Hematopoietic multipotent progenitor cell treated with erythropoietin and hydrocortisone succinate and interleukin-3 and kit ligand, for 4 days (in vitro differentiated cells): ENCODE results near the gene TMTC4.
"Not testable (repeated sequence)": the region's sequence is repeated elsewhere in the genome, so short reads cannot be mapped to it uniquely, and the experiment has no call there.

Experiments used
- DNase-seq: peaks from one replicate; pipeline ENCODE4 v3.0.0-alpha.2; 2015

TMTC4 gene

DNA sequence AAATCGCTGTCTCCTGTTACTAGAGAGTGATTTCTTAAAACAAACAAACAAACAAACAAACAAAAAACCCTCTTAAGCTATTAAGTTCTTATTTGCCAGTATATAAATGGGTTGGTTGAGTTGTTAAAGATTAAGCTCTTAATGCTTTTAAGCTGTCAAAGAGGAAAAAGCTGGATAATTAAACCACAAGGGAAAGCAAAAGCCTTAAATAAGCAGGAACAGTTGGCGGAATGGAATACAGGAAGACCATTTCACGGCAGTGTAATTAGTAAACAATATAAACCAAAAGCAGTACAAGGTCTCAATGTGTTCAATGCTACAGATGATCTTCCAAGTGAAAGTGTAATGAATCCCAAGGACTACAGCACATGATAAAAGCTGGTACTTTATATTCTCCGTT is 53.8 kb downstream of the TMTC4 start:
- no peak for DNase-seq

DNA sequence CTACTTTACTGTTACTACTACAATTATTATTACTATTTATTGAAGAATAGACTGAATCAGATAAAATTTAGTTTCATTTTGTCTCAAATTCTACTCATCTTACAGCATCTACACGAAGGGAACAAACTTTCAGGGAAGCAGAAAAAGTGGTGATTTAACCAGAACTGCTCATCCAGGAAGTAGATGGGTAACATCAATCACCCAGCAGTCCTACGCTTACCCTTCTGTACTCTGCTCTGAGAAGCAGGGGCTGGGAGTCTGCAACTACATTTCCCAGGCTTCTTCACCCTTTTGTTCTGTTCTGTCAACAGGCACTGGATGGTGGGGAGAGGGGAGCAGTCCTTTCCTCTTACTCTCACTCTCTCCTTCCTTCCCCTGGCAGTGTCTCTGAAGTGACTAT is 54.7 kb downstream of the TMTC4 start:
- no peak for DNase-seq

DNA sequence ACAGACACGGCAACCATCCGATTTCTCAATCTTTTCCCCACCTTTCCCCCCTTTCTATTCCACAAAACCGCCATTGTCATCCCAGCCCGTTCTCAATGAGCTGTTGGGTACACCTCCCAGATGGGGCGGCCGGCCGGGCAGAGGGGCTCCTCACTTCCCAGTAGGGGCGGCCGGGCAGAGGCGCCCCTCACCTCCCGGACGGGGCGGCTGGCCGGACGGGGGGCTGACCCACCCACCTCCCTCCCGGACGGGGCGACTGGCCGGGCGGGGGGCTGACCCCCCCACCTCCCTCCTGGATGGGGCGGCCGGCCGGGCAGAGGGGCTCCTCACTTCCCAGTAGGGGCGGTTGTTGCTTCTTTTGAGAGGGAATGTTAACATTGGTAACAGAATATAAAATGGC is 55.7 kb downstream of the TMTC4 start:
- not testable (repeated sequence) for DNase-seq

DNA sequence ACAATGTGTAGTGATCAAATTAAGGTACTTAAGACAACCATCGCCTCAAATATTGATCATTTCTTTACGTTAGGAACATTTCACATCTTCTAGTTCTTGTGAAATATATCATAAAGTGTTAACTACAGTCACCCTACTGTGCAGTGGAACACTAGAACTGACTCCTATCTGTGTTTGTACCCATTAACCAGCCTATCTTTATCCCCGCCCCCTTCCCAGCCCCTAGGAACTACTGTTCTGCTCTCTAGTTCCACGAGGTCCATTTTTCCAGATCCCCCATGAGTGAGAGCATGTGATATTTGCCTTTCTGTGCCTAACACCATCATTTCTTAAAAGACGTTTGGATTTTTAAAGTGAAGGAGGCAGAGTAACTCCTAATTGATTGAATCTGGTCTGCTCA is 61.6 kb downstream of the TMTC4 start:
- no peak for DNase-seq

DNA sequence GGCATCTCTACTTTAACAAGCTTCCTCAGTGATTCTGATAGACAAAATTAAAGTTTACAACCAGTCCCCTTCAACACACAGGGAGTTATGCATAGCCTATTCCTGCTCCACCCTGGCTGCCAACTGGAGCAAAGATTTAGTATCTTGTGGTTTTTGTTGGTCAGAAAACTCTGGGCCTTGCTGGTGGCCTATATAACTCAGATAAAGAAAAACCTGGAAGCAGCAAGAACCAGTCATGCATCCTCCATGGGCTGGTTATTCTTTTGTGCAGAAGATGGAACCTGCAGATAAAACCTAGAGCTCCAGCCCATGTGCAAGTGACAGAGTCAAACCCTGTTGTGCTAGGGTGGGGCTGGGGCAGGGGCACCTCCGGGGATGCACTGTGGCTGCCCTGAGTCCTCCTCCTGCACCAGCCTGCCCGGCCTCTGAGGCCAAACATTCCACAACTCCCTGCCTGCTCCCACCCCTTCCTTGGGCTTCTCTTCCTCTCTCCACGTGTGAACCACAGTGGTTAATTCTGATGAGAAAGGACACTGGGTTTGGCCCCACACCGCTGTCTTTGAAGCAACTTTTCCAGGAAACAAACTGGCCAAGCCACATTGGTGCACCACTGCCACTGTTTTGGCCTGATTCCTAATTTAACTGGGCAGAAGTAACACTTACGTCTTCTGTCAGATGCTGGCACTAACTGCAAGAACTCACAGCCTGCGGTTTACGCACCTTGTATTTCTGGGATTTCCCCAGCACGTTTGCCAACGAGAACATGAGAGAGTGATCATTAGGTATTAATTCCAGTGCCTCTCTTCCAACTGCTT is 62.7 kb downstream of the TMTC4 start:
- DNase-seq = peak; percentile 68

DNA sequence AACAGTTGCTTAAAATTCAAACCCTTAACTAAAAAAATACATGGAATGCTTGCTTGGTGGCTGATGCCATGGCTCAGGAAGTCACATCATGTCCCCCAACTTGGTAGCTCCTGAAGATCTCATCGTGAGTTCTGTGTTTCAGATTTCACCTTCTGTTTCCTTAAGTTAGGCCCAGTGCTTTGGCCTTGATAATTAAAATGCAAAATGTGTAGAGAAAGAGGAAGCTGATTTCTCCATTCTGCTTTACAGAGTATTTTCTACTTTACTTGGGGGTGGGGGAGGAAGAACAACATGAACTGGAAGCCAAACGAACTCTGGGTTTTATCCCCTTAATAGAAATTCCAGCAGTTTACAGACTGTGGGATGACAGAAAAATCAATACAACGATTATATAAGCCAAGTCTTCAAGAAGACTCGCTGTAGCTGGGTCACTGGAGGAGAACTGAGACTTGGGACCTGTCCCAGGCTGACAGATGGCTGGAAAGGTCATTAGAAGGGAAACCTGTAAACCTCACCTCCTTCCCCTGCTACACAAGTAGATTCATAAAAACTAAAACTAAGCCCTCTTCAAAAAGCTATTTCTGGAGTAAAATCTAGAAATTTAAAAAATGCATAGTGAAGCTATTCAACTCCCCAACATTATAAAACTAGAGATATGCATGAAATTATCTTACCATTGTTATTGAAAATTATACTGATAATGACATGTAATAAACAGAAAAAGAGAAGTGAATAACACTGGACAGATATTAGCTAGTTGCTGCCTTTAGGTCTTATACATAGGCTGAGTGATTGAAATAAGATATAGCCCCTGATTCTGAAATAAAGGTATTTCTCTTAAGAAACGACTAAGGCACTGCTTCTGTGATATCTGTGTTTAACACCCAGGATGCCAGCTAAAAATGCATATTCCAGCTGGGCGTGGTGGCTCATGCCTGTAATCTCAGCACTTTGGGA is 63.9 kb downstream of the TMTC4 start:
- DNase-seq = peak; percentile 82

DNA sequence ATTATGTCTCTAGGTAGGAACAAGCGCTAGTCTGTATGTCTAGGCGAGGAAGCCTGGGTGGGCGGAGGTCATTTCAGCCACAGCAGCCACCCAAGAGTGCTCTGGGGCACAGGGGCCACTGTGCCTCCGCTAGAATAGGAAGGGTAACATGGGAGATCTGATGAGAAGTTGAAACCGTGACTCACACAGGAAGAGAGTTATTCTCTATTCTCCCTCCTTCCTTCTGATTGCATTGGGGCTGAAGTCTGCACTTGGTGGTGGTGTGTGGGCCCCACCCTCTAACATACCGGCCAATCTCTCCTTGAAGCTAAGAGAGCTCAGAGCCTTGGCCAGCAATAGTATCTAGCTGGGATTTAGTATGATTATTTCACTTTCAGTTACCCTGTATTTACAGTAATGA is 65.7 kb downstream of the TMTC4 start:
- peak; percentile 82 for DNase-seq

DNA sequence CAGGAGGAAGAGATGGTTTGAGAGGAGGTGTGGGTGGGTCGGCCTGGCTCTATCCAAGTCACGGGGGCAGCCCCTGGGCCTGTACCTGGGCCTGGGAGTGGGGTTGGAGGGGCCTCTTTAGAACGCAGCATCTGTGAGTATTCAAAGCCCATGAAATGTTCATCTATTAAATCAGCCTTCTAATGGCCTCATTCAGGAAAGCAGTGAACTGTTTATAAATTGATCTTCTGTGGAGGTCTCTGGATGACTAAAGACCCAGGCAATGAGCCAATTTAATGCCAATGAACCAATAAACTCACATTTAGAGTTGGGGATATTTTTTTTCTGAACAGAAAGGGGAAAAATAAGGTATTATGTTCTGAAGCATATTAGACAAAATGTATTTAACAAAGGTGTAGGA is 66.1 kb downstream of the TMTC4 start:
- DNase-seq = no peak

DNA sequence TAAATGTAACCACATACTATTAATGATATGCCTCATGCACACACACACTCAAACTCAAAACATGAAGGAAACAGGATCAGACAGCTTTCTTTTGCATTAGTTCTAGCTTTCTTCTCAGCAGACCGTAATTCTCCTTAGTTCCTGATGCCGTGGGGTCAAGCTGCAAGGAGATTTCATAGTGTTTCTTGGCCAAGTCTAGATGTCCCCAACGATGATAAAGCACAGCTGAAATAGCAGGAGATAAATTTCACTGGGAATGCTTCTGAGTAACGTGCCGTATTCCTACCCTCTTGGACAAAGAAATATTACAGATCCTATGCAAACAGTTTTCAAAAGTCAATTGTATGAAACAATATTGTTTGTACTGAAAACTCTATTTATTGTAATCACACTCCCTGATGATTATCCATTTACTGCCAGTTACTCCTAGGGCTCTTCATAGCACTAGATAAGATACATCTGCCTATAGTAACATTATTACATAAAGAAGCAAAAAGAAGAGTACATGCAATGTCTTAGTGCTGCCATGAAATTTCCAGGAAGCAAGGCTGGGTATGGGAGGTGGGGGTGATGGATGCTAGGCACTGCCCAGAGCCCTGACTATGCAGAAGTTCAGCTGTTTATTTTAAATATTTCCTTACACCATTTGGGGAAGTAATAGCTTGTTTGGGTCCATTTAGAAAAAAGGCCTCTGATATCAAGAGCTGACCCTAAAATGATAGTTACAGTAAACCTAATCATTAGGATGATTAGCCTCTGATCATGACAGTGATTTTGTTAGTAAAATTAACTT is 69.5 kb downstream of the TMTC4 start:
- DNase-seq = no peak

DNA sequence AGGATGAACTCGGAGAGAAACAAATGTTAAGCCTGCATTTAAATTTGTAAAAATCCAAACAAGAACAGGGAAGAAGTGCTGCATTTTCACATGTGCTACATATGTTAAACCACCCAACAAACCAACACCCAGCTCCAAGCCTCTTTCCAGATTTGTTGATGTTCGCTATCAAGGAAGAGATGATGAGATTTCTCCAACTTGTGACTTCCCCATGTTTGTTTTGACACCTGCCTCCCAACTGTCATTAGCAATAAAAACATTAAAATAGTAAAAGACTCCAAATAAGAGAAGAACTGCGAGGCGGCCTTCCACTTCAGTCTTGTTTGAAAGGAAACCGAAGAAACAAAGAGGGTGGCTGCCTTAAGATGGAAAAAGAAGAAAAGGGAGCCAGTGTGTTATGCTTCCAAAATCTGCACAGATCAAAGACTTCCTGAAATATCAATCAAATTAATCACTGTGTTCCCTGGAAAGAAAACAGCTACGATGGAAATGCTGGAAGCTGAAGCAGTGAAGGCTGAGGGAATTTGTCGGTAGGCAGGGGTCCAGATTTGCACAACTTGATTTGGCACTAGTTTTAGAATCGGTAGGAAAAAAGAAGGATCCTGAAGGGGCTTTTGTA is 72.0 kb downstream of the TMTC4 start:
- no peak for DNase-seq

DNA sequence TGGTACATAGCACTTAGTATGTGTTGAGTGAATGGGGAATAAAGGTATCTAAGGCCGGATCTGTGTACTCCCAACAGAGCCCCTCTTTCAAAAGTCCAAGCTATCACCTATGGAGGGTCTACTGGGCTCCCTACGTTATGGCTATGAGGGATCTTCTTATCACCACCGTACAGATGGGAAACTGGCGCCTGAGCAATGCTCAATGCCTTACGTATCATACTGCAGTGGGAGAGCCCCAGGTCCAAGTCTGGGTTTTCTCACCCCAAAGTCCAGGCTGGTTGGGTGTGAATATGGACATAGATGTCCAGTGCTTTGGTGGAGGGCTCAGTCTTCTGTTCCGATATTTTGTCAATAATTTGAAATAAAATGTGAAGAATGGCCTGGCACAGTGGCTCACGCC is 72.9 kb downstream of the TMTC4 start:
- DNase-seq = no peak

DNA sequence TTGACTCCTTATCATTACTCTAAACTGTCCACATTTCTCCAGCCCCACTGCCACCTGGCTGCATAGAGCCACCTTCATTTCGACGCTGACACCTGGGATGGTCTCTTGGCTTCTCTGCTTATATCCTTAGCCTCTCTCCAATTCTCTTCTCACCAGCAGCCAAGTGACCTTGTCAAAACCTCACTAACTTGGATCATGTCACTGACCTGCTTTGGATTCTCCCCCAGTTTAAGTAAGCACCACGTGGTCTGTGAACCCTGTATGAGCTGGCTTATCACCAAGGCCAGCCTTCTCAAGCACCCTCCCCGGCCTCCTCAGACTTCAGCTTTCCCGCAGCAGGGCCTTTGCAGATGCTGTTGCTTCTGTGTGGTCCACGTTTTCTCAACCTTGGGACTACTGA is 73.7 kb downstream of the TMTC4 start:
- DNase-seq = peak; percentile 46

DNA sequence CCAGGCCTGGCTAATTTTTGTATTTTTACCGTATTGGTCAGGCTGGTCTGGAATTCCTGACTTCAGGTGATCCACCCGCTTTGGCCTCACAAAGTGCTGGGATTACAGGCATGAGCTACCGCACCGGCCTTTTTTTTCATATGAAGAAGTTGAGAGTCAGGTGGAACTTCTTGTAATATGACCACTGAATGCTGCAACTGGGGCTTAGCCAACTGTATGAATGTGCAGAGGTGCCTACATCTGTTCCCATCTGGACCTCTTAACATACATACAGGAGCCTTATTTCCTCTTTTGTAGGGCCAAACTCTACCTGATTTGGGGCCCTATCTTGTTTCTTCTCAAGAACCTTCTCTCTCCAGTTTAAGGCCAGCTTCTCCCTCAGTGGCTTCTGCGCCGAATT is 74.1 kb downstream of the TMTC4 start:
- no peak for DNase-seq

DNA sequence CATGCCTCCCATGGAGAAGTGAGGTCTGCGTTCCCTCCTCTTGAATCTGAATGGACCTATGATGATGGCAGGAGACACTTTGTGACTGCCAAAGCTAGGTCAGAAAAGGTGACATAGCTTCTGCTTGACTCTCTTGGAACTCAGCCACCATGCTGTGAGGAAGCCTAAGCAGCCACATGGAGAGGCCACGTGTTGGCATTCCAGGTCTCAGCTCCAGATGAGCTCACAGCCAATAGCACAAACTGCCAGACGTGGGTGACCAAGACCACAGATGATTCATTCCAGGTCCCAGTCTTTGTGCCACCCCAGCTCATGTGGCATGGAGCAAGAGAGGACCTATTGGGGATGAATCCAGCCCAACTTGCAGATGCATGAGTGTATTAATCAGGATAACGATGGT is 77.3 kb downstream of the TMTC4 start:
- DNase-seq = no peak

DNA sequence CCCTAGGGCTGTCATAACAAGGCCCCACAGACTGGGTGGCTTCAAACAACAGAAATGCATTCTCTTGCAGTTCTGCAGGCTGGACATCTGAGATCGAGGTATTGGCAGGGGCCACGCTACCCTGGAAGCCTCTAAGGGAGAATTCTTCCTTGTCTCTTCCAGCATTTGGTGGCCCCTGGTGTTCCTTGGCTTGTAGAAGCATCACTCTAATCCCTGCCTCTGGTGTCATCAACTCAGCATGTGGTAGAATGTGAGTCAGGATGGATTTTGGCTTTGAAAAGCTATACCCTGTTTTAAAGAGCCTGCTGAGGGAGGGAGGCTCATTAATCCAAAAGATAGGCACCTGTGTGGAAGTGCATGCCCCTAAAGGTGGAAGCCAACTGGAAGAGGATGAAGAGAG is 78.1 kb downstream of the TMTC4 start:
- no peak for DNase-seq

DNA sequence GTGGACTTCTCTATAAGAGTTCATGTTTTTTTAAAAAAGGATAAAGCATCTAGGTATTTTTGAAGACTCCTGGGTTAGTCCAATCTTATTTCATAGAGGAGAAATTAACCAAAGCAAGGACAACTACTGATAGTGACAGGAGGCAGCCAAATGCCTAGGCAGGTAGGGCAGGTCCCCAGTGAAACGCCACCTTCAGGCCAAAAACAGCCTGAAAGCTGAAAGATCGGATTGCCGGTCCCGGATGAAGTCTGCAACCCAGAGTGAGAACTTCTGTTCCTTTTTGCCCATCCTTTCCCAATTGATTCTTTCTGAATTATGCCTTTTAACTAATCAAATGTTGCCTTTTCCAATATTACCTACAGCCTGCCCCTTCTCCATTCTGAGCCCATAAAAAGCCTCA is 79.9 kb downstream of the TMTC4 start:
- DNase-seq = no peak

DNA sequence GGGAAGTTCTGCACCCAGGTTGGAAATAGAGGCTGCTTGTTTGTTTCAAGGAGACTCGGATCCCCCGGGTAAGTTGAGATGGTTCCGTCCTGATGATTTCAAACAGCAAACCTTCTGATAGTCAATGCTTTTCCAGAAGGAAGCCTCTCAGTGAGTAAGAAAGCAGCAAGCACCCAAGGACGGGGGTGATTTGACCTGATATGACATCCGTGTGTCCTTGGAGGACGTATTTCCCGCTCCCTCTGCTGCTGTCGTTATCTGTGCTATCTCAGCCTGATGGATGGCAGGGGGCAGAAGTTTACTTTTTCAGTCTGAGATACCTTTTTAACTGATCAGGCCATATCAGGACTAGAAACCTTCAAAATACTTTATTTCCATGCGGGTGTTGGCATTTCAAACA is 80.3 kb downstream of the TMTC4 start:
- DNase-seq = no peak

DNA sequence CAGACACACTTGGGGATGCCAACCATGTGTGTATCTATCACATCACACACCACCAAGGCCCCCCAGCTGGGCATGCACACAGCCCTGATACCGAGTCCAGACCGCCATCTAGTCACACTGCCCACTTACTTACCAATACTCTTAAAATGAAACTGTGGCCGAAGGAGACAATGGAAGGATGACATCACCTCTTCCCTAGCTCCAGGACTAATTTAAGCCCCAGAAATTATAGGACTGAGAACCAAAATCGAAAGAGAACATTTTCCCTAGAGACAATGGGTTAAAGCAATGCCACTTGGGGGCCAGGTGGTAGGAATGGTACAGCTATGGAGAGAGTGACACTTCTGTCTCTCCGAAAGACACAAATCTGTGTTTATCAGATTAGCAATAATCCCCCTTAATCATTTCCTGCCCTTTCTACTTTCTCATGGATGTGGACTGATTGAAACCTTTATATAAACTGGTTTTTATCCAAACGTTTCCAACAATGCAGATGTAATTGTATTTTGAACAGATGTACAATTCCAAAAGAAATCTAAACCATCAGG is 85.3 kb downstream of the TMTC4 start:
- DNase-seq = no peak

DNA sequence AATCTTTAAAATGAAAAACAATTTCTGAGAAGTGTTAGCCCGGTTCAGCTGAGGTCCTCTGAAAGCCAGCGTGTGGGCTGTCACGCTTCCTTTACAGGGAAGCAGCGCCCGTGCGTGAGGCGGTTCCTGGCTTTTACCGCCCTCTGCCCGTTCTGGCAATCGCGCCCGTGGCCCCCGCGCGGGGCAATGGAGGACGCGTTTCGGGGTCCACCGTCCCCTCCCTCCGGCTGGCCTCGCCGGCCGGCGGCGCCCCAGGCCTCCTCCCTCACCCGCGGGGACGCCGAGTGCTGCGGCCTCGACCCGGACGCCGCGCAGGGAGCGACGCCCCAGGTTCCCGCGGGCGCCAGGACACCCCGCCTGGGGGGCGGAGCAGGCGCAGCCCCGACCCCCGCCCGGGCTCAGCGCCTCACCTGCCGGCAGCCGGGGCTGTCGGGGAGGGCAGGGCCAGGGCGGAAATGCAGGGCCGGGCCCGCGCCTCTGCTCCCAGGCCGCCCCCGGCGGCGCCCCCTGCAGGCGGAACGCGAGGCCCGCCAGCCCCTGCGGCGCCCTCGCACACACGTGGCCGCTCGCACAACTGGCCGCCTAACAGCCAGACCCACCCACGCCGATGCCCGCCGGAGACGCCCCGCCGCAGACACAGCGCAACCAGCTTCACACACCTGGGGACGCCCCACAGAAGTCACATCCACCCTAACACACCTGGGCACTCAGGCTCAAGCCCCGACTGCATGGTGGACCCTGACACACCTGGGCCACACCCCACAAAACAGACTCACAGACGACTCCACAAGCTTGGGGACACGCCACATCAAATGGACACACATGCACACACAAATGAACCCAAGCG is 86.0 kb downstream of the TMTC4 start, which contains the start of gene GGACT:
Gene GGACT, minus strand, starts transcription at position 459 of the 847 bp plus-strand sequence. CDS start 56,198 bp downstream, outside the sequence.
- DNase-seq = peak; percentile 88

DNA sequence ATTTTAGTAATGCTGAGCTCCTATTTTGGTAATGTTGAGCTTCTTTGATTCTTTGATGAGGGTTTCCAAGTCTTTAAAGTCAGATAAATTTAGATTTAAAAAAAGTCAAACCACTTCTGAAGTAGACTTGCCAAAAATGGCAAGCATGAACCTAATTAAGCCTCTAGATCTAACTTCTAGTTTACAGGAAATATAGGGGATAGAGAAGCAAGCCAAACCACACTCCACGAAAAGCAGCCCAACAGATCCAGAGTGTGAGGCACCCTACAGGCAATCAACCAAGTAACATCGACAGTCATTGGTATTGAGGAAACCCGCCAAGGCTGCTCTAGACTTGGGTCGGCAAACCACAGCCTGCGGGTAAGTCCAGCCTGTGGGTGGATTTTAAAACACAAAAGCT is 89.7 kb downstream of the TMTC4 start:
- no peak for DNase-seq

DNA sequence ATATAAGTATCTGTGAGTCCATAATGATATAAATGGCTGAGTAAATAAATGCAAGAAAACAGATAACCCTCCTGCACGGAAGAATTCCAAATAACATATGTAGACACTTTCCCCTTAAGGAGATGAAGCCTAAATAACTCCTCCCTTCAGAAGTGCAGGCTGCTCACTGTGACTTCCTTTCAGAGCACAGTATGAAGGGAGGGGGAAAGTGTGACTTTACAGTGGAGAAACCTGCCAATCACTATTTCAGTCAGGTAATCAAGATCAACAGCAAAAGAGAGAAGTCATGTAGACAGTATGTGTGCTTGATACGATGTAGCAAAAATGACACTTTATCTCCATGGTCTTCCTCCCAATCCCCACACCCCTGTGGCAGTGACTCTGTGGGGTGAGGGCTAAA is 93.1 kb downstream of the TMTC4 start:
- DNase-seq = no peak
